GM21717 (cell line): ENCODE results near the gene RAB25.
A peak's percentile ranks its signal among the peaks of the same experiment; 100 is the strongest.

Experiments
- ATAC-seq: cut with Tn5 transposase; IDR thresholded peaks from one replicate; pipeline ENCODE4 v1.9.1; 2021; ENCODE audit warnings: mild to moderate bottlenecking, moderate library complexity; ENCODE audit not compliant: unreplicated experiment

Gene RAB25

GRCh38 chr1:156078728-156079127, 17.8 kb downstream of the RAB25 start:
- no peak for ATAC-seq

DNA sequence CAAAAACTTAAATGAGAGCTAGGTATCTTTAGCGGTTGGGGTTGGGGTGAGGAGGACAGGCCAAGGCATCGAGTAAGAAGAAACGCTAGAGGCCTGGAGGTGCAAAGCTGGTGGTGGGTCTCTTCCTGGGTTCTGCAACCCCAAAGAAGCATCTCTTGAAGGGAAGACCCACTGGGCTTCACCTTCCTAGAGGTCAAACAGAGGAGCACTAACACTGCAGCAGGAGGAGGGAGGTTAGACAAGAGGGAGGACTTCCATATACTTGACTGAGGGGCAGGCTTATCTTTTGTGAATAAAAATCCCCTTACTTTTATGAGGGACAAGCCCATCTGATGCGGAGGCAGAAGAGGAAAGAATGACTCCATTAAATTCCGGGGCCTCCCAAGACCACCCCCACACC, 18.8 kb downstream of the RAB25 start:
- no peak for ATAC-seq

GRCh38 chr1:156080241-156080862, 19.4 kb downstream of the RAB25 start:
- no peak for ATAC-seq

- no peak for ATAC-seq
These were observed 19.9 kb downstream of the RAB25 start for GRCh38 chr1:156080863-156081179.

- no peak for ATAC-seq
These were observed 20.4 kb downstream of the RAB25 start for GRCh38 chr1:156081180-156081916.

DNA sequence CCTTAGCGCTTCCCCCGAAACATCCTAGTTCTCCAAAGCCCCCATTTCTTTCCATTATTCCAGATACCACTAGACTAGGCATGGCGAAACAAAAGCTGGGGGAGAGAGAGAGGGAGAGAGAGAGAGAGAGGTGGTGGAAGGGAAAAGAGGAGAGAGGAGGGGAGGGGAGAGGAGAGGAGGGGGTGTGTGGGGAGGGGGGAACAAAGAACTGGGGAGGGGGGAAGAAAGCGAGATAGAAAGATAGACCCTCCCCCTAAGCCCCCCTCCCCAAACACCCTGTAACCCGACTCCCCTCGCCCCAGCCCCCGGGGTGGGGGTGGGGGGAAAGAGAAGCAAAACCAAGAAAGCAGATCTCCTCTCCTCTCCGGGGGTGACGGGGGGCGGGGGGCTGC, 21.0 kb downstream of the RAB25 start:
- ATAC-seq: no peak

GRCh38 chr1:156082309-156083091, 21.5 kb downstream of the RAB25 start, which contains the start of gene MEX3A:
MEX3A (minus strand) TSS chr1:156082465; CDS start chr1:156081998, 467 bp downstream.
- no peak for ATAC-seq

- ATAC-seq: no peak
These were observed 23.1 kb downstream of the RAB25 start for GRCh38 chr1:156083800-156084790.

GRCh38 chr1:156086256-156086662, 25.3 kb downstream of the RAB25 start:
- no peak for ATAC-seq

DNA sequence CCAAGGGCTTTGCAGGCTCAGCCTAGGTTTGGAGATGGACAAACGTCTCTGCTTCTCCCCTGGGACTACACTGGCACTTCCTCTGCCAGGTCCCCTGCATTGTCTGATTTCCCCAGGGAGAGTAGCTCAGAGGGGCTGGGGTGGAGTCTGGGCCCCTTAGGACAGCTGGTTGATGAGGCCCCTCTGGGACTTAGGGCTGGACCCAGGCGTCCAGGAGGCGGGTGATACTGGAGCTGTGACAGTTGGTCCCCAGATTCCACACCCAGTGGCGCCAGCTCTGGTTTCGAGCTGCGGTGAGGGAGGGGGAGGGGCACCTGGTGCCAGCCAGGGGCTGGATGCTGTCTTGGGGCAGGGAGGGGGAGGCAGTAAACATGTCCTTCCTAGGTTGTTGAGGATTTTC, 28.7 kb downstream of the RAB25 start:
- ATAC-seq: no peak

- no peak for ATAC-seq
These were observed 29.3 kb downstream of the RAB25 start for GRCh38 chr1:156090138-156090839.

DNA sequence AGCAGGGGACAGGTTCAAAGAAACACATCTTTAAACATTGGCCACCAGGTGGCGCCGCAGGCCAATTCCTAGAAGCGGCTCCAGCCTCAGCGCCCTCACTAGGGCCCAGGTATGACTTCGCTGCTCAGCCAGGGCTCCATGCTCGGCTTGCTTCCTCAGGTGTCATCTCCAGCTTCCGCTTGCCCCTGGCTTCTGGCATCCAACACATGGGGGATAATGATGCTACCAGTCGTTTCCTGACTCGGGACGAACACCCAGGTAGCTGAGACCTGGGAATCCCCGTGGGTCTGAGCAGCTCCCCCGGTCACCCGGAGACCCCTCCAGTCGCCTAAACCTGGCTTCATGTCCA, 29.9 kb downstream of the RAB25 start:
- ATAC-seq: no peak

DNA sequence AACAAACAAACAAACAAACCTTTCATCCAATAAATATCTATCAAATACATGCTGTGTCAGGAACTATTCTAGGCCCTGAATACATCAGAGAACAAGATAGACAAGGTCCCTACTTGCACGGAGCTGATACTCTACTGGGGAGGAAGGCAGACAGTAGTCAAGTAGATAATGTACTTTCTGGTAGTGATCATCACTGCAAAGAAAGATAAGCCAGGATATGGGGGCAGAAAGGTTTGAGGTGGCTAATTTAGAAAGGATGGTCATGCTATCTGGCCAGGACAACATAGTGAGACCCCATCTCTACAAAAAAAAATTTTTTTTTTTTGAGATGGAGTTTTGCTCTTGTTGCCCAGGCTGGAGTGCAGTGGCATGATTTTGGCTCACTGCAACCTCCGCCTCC, 30.6 kb downstream of the RAB25 start:
- ATAC-seq: no peak

DNA sequence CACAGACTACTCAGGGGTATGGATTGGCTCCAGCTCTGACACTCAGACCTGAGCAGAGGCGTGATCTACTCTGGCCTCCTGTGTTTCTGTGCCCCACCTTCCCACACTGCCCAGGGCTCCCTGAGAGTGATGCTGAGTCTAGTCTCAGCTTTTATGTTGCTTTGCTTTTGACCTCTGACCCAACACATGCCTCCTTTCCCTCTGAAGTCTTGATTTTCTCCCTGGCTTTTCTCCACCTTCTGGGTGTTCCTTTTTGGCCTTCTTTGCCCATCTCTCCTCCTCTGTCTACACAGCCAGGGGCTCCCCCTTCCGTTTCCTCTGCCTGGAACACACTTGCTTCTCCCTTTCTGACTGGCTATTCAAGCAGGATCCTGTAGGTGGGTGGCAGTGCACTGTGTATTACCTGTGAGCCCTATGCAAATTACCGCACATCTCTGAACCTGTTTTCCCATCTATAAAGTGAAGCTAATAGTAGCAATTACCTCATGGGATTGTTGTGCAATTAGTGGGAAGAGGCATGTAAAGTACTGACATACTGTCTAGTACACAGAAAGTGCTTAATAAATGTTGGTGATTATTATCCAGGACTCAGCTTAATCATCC, 35.0 kb downstream of the RAB25 start:
- no peak for ATAC-seq

DNA sequence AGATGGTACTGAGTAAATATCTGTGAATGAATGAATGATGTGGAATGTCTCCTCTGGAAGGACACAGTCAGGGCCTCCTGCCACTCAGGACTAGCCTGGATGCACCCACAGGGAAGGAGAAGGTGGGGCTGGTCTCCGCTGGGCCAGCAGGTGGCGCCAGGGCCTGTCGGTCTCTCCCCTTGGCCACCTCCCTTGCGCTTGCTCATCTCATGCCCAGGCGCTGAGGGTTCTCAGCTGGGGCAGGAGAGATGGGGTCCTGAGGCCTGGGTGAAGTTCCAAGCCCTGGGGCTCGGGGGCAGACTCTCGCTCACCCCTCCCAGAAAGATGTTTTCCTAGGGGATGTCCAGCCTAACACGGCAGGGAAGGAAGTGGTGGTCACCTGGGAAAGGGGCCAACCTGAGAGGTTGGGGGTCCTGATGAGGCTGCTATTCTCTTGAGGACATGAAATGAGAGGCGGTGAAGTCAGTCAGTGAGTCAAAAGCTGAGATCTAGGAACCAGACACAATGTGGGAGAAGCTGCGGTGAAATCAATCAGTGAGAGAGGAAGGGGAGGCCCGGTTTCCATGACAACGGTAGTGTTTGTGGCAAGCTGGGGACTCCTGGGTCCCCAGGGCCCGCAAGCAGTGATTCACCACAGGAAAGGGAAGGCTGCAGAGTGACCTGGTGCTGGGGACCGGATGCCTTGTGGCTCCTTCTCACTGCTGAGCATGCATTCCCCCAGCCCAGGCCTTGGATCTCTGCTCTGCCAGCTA, 35.9 kb downstream of the RAB25 start:
- peak; percentile 54 for ATAC-seq

DNA sequence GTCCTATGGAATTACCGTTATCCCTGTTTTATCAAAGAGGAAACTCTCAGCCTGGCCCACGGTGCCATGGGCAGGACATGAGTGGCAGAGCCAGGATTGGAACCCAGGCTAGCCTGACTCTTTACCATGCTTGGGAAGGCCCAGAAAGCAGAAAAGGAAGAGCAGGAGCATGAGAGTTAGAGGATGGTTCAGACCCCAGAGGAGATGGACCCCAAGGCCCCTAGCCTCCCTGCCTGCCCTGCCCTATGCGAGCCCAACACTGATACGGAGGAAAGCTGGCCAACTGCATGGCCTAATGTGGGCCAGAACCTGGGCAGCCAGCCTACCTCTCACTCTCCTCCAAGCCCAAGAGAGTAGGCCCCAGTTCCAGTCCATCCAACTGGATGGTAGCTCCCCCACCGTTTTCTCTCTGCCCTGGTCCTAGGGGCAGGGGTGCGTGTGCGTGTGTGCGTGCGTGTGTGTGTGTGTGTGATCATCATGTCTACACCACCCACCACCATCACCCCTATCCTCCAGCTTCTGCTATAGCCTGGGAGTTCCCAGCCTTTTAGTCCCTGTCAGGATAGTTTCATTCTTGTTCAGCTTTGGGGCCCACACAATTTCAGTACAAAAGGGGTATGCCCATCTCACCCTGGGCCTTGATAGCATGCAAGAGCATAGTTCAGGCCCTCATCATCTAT, 36.7 kb downstream of the RAB25 start:
- ATAC-seq: no peak

DNA sequence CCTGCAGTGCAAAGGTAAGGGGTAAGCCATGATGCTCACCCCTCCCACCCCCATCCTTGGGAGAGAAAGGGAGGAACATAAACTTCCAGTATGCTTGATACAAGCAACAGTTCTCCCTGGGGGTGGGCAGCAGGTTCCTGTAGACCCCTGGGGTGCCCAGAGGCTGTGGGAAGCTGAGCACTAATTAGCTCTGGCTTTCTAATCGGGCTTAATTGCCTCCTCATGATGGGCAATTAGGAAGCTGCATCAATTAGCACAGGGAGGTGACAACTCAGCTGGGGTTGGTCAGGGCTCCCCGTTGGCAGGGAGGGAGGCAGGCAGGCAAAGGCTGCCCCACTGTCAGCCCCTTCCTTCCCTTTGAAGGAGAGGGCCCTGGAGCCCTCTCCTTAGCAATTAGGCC, 37.8 kb downstream of the RAB25 start:
- ATAC-seq: no peak

- ATAC-seq: no peak
These were observed 38.3 kb downstream of the RAB25 start for GRCh38 chr1:156099282-156099681.
